WTC11 (cell line): ENCODE results near the gene VAMP4. TPM values are rescaled to one million over a fixed set of nuclear protein-coding genes. Genes with fewer than 3 reads are reported as not detected.

ENCODE experiments used
- ATAC-seq: fragments of 200-7000 bp; cut with Tn5 transposase; 2 replicates; pipeline ENCODE4 v1.10.0; 2021; ENCODE audit warnings: mild to moderate bottlenecking, moderate library complexity
- CTCF ChIA-PET: fragments of 300-600 bp; sonication (Branson Sonifier 250); formaldehyde crosslinking; loops from one replicate; lab custom pipeline; 2021; ENCODE audit warnings: antibody characterized with exemption; lab: Charles Lee
- POLR2A ChIA-PET: fragments of 350-600 bp; sonication (Branson Sonifier 250); formaldehyde crosslinking; loops from one replicate; lab custom pipeline; 2021; ENCODE audit warnings: antibody characterized with exemption; lab: Charles Lee
- DNase-seq: peaks from one replicate; pipeline ENCODE4 v3.0.0; 2021; ENCODE audit warnings: low spot score
- H3K27ac Mint-ChIP-seq: 2 replicates; pipeline ENCODE4 v1.8.0; 2021; ENCODE audit warnings: mixed read lengths
- H3K27me3 Mint-ChIP-seq: 2 replicates; pipeline ENCODE4 v1.8.0; 2021; ENCODE audit warnings: low read depth, mild to moderate bottlenecking, moderate library complexity, mixed read lengths
- H3K36me3 Mint-ChIP-seq: 2 replicates; pipeline ENCODE4 v1.8.0; 2021; ENCODE audit warnings: mixed read lengths
- H3K4me1 Mint-ChIP-seq: 2 replicates; pipeline ENCODE4 v1.8.0; 2022; ENCODE audit warnings: mixed read lengths
- H3K4me3 Mint-ChIP-seq: 2 replicates; pipeline ENCODE4 v1.8.0; 2021; ENCODE audit warnings: mild to moderate bottlenecking, moderate library complexity, mixed read lengths
- H3K9me3 Mint-ChIP-seq: 2 replicates; pipeline ENCODE4 v1.8.0; 2021; ENCODE audit warnings: mixed read lengths
- CREB1 ChIP-seq: sonication (generic); formaldehyde crosslinking; IDR thresholded peaks from 2 replicates; pipeline ENCODE4 v1.8.0; 2023; ENCODE audit warnings: mild to moderate bottlenecking, missing genetic modification reagents
- CREM ChIP-seq: sonication (generic); formaldehyde crosslinking; IDR thresholded peaks from 2 replicates; pipeline ENCODE4 v1.8.1; 2022; ENCODE audit warnings: mild to moderate bottlenecking, missing genetic modification reagents, moderate library complexity
- FOXP1 ChIP-seq: sonication (generic); formaldehyde crosslinking; IDR thresholded peaks from 2 replicates; pipeline ENCODE4 v1.8.0; 2022; ENCODE audit warnings: missing genetic modification reagents, mild to moderate bottlenecking, moderate library complexity, borderline replicate concordance
- GABPB1 ChIP-seq: sonication (generic); formaldehyde crosslinking; IDR thresholded peaks from 2 replicates; pipeline ENCODE4 v1.8.1; 2023; ENCODE audit warnings: mild to moderate bottlenecking, missing genetic modification reagents
- HMGA2 ChIP-seq: fragments of 250-450 bp; sonication (Bioruptor Pico); IDR thresholded peaks from 2 replicates; pipeline ENCODE4 v1.4.0; 2021; ENCODE audit warnings: mild to moderate bottlenecking, moderate library complexity
- JAZF1 ChIP-seq: fragments of 250-450 bp; sonication (Bioruptor Pico); IDR thresholded peaks from 2 replicates; pipeline ENCODE4 v1.9.0; 2021; ENCODE audit warnings: moderate library complexity, mild to moderate bottlenecking, inconsistent platforms
- MLX ChIP-seq: sonication (generic); formaldehyde crosslinking; IDR thresholded peaks from 2 replicates; pipeline ENCODE4 v1.8.1; 2023; ENCODE audit warnings: mild to moderate bottlenecking, missing genetic modification reagents, moderate library complexity
- OVOL2 ChIP-seq: fragments of 250-450 bp; sonication (Bioruptor Pico); IDR thresholded peaks from 2 replicates; pipeline ENCODE4 v1.9.0; 2021; ENCODE audit warnings: mild to moderate bottlenecking, borderline replicate concordance
- SP1 ChIP-seq: sonication (generic); formaldehyde crosslinking; conservative IDR thresholded peaks from 2 replicates; pipeline ENCODE4 v1.8.1; 2022; ENCODE audit warnings: missing genetic modification reagents
- TCF7 ChIP-seq: sonication (generic); formaldehyde crosslinking; IDR thresholded peaks from 2 replicates; pipeline ENCODE4 v1.8.0; 2022; ENCODE audit warnings: mild to moderate bottlenecking, low read depth, missing genetic modification reagents, moderate library complexity
- TEAD1 ChIP-seq: sonication (generic); formaldehyde crosslinking; IDR thresholded peaks from 2 replicates; pipeline ENCODE4 v1.8.0; 2022; ENCODE audit warnings: mild to moderate bottlenecking, missing genetic modification reagents
- USF1 ChIP-seq: sonication (generic); formaldehyde crosslinking; IDR thresholded peaks from 2 replicates; pipeline ENCODE4 v1.8.0; 2022; ENCODE audit warnings: mild to moderate bottlenecking, missing genetic modification reagents
- USF2 ChIP-seq: sonication (generic); formaldehyde crosslinking; IDR thresholded peaks from 2 replicates; pipeline ENCODE4 v1.8.1; 2023; ENCODE audit warnings: mild to moderate bottlenecking, missing genetic modification reagents, moderate library complexity
- ZNF219 ChIP-seq: sonication (generic); formaldehyde crosslinking; IDR thresholded peaks from 2 replicates; pipeline ENCODE4 v1.8.0; 2023; ENCODE audit warnings: missing genetic modification reagents, mild to moderate bottlenecking, borderline replicate concordance
- ZNF232 ChIP-seq: sonication (generic); formaldehyde crosslinking; IDR thresholded peaks from 2 replicates; pipeline ENCODE4 v1.8.0; 2022; ENCODE audit warnings: mild to moderate bottlenecking, missing genetic modification reagents
- ZNF512 ChIP-seq: sonication (generic); formaldehyde crosslinking; IDR thresholded peaks from 2 replicates; pipeline ENCODE4 v1.8.1; 2022; ENCODE audit warnings: missing genetic modification reagents, borderline replicate concordance
- ZNF671 ChIP-seq: fragments of 250-450 bp; sonication (Bioruptor Pico); IDR thresholded peaks from 2 replicates; pipeline ENCODE4 v1.8.0; 2021; ENCODE audit warnings: mild to moderate bottlenecking
- total RNA-seq: library from RNA; stranded (reverse); gene quantifications from 3 replicates; pipeline ENCODE4 v1.2.3, GENCODE V29; 2021
- TF ChIP-seq, protein P1 (sequence below): sonication (generic); formaldehyde crosslinking; conservative IDR thresholded peaks from 2 replicates; pipeline ENCODE4 v1.8.1; 2022; ENCODE audit warnings: mild to moderate bottlenecking, missing genetic modification reagents
- TF ChIP-seq, protein P2 (sequence below): fragments of 250-450 bp; sonication (Bioruptor Pico); IDR thresholded peaks from 2 replicates; pipeline ENCODE4 v1.9.0; 2021; ENCODE audit warnings: mild to moderate bottlenecking, borderline replicate concordance

The VAMP4 gene
- total RNA-seq, 1 experiment from 2014 or later, result 11.4 TPM

DNA sequence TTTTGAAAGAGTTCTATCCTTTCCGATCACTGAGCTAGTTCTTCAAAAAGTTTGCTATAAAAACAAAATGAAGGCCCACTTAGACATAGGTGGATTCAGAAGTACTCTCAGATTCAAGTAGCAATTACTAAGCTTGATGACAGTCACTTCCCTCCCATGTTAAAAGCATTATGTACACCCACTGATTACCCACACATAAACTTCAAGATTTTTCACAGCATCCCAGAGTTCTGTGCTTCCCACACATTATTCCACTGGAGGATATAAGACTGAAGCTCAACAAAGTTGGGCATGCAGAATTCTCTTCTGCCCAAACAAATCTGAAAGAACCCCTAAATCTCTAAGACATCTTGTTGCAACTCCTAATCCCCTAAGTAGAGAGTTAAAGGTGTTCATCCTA lies 29.5 kb downstream of the VAMP4 start:
- no peaks in the 10 kb centered on the region for H3K9me3 Mint-ChIP-seq
- no peak for TF ChIP-seq ZNF671 (CRISPR knock-in tag)
- TF ChIP-seq SP1 (CRISPR knock-in tag), result no peak
- no peak for TF ChIP-seq CREM
- TF ChIP-seq JAZF1 (CRISPR knock-in tag), result no peak
- no peak for TF ChIP-seq TCF7 (CRISPR knock-in tag)
- TF ChIP-seq CREB1 (CRISPR knock-in tag), result no peak
- TF ChIP-seq USF2 (CRISPR knock-in tag), result no peak
- TF ChIP-seq FOXP1, result no peak
- no peak for TF ChIP-seq OVOL2 (CRISPR knock-in tag)
- TF ChIP-seq, all 79 proteins: peak for 0
- no peaks in the 10 kb centered on the region for H3K4me1 Mint-ChIP-seq
- ATAC-seq, result no peak
- H3K36me3 Mint-ChIP-seq, result no peaks in the 10 kb centered on the region
- H3K27ac Mint-ChIP-seq, result no peak overlapping the region
- H3K27me3 Mint-ChIP-seq, result no peaks in the 10 kb centered on the region
- ChIA-PET CTCF (interaction anchor here (1.0 to 2.0 kb wide), 2 partner anchors 67 to 273 kb away, joined by 3 to 9 read pairs; no protein-coding TSS in a partner anchor), POLR2A (no interaction called here)
- no peak for DNase-seq
- H3K4me3 Mint-ChIP-seq, result no peak overlapping the region

- ChIA-PET CTCF (no interaction called here), POLR2A (no interaction called here)
- Mint-ChIP-seq H3K4me3 (no peak overlapping the region), H3K27ac (no peak overlapping the region), H3K9me3 (no peaks in the 10 kb centered on the region), H3K27me3 (no peaks in the 10 kb centered on the region), H3K4me1 (no peaks in the 10 kb centered on the region), H3K36me3 (no peaks in the 10 kb centered on the region)
- no peak for ATAC-seq
- no peak for DNase-seq
- TF ChIP-seq HMGA2 (no peak), ZNF219 (CRISPR knock-in tag) (no peak), TEAD1 (CRISPR knock-in tag) (no peak), FOXP1 (no peak), GABPB1 (CRISPR knock-in tag) (no peak)
- TF ChIP-seq, protein P1, sequence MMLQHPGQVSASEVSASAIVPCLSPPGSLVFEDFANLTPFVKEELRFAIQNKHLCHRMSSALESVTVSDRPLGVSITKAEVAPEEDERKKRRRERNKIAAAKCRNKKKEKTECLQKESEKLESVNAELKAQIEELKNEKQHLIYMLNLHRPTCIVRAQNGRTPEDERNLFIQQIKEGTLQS (CRISPR knock-in tag), result no peak
Observed at GRCh38 chr1:171711643-171712042, 30.2 kb downstream of the VAMP4 start.

DNA sequence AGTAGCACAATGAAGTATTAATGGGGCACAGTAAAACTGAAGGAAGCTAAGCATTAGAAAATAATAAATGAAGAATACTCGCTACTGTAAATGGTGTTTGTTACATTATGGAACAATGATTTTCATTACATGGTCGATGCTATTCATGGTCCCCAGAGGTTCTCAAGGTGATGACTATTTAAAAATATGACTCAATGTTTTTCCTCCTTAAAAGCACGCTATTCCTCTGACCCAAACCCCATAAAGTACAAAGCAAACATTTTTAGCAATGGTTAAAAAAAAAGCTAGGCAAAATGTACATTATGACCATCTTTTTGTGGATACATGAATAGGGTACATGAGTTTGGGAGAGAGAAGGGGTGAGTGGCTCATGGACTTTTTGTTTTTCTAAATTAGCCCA lies 34.3 kb downstream of the VAMP4 start:
- CTCF ChIA-PET, result interaction anchor here (0.6 to 1.1 kb wide), 2 partner anchors 9 to 63 kb away, joined by 3 to 4 read pairs; no protein-coding TSS in a partner anchor
- POLR2A ChIA-PET, result no interaction called here

More for the DNA sequence above, 34.3 kb downstream of the VAMP4 start:
- ATAC-seq, result no peak
- H3K27me3 Mint-ChIP-seq, result no peaks in the 10 kb centered on the region
- no peak for DNase-seq
- H3K36me3 Mint-ChIP-seq, result no peaks in the 10 kb centered on the region
- TF ChIP-seq USF1 (CRISPR knock-in tag) (no peak), ZNF512 (CRISPR knock-in tag) (no peak), MLX (no peak), ZNF232 (CRISPR knock-in tag) (no peak), ZNF671 (CRISPR knock-in tag) (no peak), JAZF1 (CRISPR knock-in tag) (no peak)
- TF ChIP-seq, protein P2, sequence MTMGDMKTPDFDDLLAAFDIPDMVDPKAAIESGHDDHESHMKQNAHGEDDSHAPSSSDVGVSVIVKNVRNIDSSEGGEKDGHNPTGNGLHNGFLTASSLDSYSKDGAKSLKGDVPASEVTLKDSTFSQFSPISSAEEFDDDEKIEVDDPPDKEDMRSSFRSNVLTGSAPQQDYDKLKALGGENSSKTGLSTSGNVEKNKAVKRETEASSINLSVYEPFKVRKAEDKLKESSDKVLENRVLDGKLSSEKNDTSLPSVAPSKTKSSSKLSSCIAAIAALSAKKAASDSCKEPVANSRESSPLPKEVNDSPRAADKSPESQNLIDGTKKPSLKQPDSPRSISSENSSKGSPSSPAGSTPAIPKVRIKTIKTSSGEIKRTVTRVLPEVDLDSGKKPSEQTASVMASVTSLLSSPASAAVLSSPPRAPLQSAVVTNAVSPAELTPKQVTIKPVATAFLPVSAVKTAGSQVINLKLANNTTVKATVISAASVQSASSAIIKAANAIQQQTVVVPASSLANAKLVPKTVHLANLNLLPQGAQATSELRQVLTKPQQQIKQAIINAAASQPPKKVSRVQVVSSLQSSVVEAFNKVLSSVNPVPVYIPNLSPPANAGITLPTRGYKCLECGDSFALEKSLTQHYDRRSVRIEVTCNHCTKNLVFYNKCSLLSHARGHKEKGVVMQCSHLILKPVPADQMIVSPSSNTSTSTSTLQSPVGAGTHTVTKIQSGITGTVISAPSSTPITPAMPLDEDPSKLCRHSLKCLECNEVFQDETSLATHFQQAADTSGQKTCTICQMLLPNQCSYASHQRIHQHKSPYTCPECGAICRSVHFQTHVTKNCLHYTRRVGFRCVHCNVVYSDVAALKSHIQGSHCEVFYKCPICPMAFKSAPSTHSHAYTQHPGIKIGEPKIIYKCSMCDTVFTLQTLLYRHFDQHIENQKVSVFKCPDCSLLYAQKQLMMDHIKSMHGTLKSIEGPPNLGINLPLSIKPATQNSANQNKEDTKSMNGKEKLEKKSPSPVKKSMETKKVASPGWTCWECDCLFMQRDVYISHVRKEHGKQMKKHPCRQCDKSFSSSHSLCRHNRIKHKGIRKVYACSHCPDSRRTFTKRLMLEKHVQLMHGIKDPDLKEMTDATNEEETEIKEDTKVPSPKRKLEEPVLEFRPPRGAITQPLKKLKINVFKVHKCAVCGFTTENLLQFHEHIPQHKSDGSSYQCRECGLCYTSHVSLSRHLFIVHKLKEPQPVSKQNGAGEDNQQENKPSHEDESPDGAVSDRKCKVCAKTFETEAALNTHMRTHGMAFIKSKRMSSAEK (CRISPR knock-in tag), result no peak
- H3K9me3 Mint-ChIP-seq, result no peaks in the 10 kb centered on the region
- no peak overlapping the region for H3K27ac Mint-ChIP-seq
- no peak overlapping the region for H3K4me3 Mint-ChIP-seq
- no peaks in the 10 kb centered on the region for H3K4me1 Mint-ChIP-seq
